WERI-Rb-1 (cell line): Measurements from ENCODE around the gene ZNF865.

ENCODE experiments used
- DNase-seq: peaks from one replicate; pipeline ENCODE4 v3.0.0-alpha.2; 2020
- H3K27ac ChIP-seq: fragments of 250-450 bp; sonication (Bioruptor Pico); 2 replicates; pipeline ENCODE4 v1.5.1; 2020; ENCODE audit warnings: mild to moderate bottlenecking, moderate library complexity
- H3K27me3 ChIP-seq: fragments of 250-450 bp; sonication (Bioruptor Pico); 2 replicates; pipeline ENCODE4 v1.5.1; 2021; ENCODE audit warnings: mild to moderate bottlenecking, low read depth, moderate library complexity; ENCODE audit not compliant: insufficient read depth, severe bottlenecking
- H3K36me3 ChIP-seq: fragments of 250-450 bp; sonication (Bioruptor Pico); 2 replicates; pipeline ENCODE4 v1.5.1; 2020; ENCODE audit warnings: mild to moderate bottlenecking, moderate library complexity
- H3K4me3 ChIP-seq: 2 replicates; pipeline ENCODE4 v1.5.1; 2011; ENCODE audit warnings: low read depth, mild to moderate bottlenecking, control low read depth, low read length
- H3K9me3 ChIP-seq: fragments of 250-450 bp; sonication (Bioruptor Pico); 2 replicates; pipeline ENCODE4 v1.5.1; 2021; ENCODE audit warnings: mild to moderate bottlenecking, moderate library complexity; ENCODE audit not compliant: severe bottlenecking
- TF ChIP-seq, protein P1 (sequence below): IDR thresholded peaks from 2 replicates; pipeline ENCODE4 v1.5.1; 2011; ENCODE audit warnings: low read depth, mild to moderate bottlenecking, control low read depth, inconsistent platforms, low read length

Gene ZNF865

GRCh38 chr19:55636723-55637122, 31.3 kb downstream of the ZNF865 start:
- H3K27ac ChIP-seq, result no peak overlapping the region
- no peaks in the 10 kb centered on the region for H3K27me3 ChIP-seq
- TF ChIP-seq, protein P1, sequence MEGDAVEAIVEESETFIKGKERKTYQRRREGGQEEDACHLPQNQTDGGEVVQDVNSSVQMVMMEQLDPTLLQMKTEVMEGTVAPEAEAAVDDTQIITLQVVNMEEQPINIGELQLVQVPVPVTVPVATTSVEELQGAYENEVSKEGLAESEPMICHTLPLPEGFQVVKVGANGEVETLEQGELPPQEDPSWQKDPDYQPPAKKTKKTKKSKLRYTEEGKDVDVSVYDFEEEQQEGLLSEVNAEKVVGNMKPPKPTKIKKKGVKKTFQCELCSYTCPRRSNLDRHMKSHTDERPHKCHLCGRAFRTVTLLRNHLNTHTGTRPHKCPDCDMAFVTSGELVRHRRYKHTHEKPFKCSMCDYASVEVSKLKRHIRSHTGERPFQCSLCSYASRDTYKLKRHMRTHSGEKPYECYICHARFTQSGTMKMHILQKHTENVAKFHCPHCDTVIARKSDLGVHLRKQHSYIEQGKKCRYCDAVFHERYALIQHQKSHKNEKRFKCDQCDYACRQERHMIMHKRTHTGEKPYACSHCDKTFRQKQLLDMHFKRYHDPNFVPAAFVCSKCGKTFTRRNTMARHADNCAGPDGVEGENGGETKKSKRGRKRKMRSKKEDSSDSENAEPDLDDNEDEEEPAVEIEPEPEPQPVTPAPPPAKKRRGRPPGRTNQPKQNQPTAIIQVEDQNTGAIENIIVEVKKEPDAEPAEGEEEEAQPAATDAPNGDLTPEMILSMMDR, result no peak
- H3K36me3 ChIP-seq, result 0 out of 2 replicates have a peak, but pooled peaks cover 4% of the 10 kb centered on the region
- H3K4me3 ChIP-seq, result no peak overlapping the region
- DNase-seq, result no peak
- H3K9me3 ChIP-seq, result no peaks in the 10 kb centered on the region

DNA sequence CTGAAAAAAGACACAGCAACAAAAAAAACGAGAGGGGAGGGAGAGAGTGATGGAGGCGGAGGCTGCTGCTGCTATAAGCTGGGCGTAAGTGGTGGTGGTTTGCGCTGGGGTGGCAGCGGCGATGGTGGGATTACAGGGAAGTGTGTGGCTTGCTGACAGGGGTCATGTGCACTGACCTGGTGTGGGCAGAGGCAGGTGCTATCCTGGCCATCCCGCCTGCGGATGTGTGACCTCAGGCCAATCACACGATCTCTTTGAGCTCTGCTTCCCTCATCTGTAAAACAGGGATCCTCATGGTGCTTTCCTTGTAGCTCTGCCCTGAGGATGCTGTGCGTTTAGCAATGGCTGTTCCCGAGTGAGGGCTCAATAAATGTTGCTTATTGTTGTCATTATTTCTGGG, 32.1 kb downstream of the ZNF865 start:
- DNase-seq, result no peak
- H3K9me3 ChIP-seq, result no peaks in the 10 kb centered on the region
- no peak overlapping the region for H3K27ac ChIP-seq
- 0 out of 2 replicates have a peak, but pooled peaks cover 4% of the 10 kb centered on the region for H3K36me3 ChIP-seq
- TF ChIP-seq, protein P1, result no peak
- H3K27me3 ChIP-seq, result no peaks in the 10 kb centered on the region
- H3K4me3 ChIP-seq, result no peak overlapping the region

DNA sequence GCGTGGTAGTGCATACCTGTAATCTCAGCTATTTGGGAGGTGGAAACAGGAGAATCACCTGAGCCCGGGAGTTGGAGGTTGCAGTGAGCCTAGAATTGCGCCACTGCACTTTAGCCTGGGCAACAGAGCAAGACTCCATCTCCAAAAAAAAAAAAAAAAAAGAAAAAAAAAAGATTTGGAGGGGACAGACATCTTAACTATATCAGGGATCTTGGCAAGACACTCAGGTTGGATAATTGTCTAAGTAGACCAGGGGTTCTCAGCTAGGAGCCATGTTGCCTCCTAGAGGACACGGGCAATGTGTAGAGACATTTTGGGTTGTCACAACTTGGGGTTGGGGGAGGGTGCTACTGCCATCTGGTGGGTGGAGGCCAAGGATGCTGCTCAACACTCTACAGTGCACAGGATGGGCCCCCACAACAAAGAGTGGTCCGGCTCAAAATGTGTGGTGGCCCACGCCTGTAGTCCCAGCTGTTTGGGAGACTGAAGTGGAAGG, 33.5 kb downstream of the ZNF865 start:
- DNase-seq, result peak; percentile 77
- TF ChIP-seq, protein P1, result peak; percentile 76
- Histone ChIP-seq H3K4me3 (no peak overlapping the region), H3K9me3 (no peaks in the 10 kb centered on the region), H3K27ac (peak overlapping the region; percentile 16; the same call in 1 of the 2 replicates), H3K27me3 (no peaks in the 10 kb centered on the region), H3K36me3 (peaks cover 4% of the 10 kb centered on the region; the same call in 1 of the 2 replicates)

DNA sequence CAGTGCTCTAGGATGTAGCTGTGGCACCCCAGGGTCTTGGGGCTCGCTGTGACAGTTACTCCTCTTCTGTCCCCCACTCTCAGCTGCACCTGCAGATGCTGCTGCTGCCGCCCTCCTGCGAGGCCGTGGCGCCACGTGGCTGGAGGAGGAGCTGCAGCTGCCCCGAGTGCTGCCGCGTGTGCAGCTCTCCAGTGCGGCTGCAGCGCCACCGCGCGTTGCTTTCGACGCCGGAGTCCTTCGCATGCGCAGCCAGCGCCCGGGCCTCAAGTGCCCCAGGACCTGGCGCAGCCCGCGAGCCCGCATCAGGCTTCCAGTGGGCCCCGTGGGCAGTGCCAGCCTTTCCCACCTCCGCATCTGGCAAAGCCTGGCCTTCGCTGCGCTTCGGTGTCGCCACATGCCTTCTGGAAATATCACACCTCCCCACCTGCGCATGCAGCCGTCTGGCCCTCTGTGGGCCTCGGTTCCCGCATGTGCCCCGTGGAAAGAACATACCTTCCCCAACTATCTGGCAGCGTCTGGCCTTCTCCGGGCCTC, 34.7 kb downstream of the ZNF865 start:
- H3K36me3 ChIP-seq, result peaks cover 12% of the 10 kb centered on the region
- H3K27ac ChIP-seq, result peak overlapping the region; percentile 92
- no peaks in the 10 kb centered on the region for H3K27me3 ChIP-seq
- TF ChIP-seq, protein P1, result 0 out of 2 replicates have a peak, but pooled peaks have one; percentile 3
- no peaks in the 10 kb centered on the region for H3K9me3 ChIP-seq
- H3K4me3 ChIP-seq, result peak overlapping the region; percentile 87
- no peak for DNase-seq

- Histone ChIP-seq H3K27me3 (no peaks in the 10 kb centered on the region), H3K36me3 (peaks cover 18% of the 10 kb centered on the region), H3K27ac (peak within 1 kb of the TSS; percentile 92), H3K9me3 (no peaks in the 10 kb centered on the region), H3K4me3 (peak within 1 kb of the TSS; percentile 87)
- TF ChIP-seq, protein P1, result no peak
- peak; percentile 68 for DNase-seq
Observed at GRCh38 chr19:55640577-55641425, 35.4 kb downstream of the ZNF865 start, which contains the start of gene ZNF580. Gene ZNF580 (plus strand): TSS chr19:55641002. CDS start chr19:55642509, 1,507 bp downstream.
